ENCODE data around the gene FNDC8. TPM values are rescaled to one million over a fixed set of nuclear protein-coding genes. Genes with fewer than 3 reads are reported as not detected.

Gene FNDC8
- total RNA-seq, 3 donors from 2014 or later (not counting 1 experiment from before 2014, with no cell fraction given): not detected

DNA sequence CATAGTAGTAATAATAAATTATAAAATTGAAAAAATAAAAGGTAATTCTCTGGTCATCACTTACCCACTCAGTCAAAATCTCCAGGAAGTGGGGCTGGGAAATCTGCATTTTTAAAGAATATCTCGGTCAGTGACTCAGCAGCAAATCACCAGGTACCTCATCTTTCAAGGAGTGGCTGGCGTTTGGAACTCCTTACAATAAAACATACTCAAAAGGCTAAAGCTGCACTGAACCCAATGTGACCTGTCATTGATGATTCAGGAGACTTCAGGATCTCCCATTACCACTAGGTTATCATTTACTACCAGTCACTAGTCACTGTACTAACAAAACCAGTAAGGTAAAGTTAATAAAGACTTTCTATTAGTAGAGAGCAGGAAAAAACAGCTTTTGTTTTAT lies 36.4 kb upstream of the FNDC8 start:
- intact Hi-C loops (cut with micrococcal nuclease): loop anchor here (5.0 kb wide), 1 partner anchor 103 kb away; the partner anchor contains the start of gene LIG3
- Mint-ChIP-seq H3K27ac (peak overlapping the region in 1 of 2 donors; percentile 95), H3K9me3 (no peaks in the 10 kb centered on the region), H3K27me3 (ENCODE audit: low read depth in 2 of 2) (no peaks in the 10 kb centered on the region), H3K4me3 (no peak overlapping the region), H3K4me1 (peaks cover 45 to 49% of the 10 kb centered on the region in 2 donors), H3K36me3 (no peaks in the 10 kb centered on the region)
- Histone ChIP-seq H3K27ac (ENCODE audit: low read length) (no peak overlapping the region), H3K9me3 (ENCODE audit: control insufficient read depth, insufficient read depth, low read length) (no peaks in the 10 kb centered on the region), H3K36me3 (ENCODE audit: control insufficient read depth, insufficient read depth, low read length) (no peaks in the 10 kb centered on the region), H3K27me3 (ENCODE audit: control insufficient read depth, insufficient read depth, low read length) (no peaks in the 10 kb centered on the region), H3K4me1 (ENCODE audit: control insufficient read depth, insufficient read depth, low read length) (peaks cover 24% of the 10 kb centered on the region), H3K4me3 (ENCODE audit: low read length) (no peak overlapping the region)
- no peak for ATAC-seq
- no peak for DNase-seq
- WGBS (ENCODE audit: insufficient coverage): 71% methylated on average over 2 of the region's 2 CpGs
- TF ChIP-seq, protein P1, sequence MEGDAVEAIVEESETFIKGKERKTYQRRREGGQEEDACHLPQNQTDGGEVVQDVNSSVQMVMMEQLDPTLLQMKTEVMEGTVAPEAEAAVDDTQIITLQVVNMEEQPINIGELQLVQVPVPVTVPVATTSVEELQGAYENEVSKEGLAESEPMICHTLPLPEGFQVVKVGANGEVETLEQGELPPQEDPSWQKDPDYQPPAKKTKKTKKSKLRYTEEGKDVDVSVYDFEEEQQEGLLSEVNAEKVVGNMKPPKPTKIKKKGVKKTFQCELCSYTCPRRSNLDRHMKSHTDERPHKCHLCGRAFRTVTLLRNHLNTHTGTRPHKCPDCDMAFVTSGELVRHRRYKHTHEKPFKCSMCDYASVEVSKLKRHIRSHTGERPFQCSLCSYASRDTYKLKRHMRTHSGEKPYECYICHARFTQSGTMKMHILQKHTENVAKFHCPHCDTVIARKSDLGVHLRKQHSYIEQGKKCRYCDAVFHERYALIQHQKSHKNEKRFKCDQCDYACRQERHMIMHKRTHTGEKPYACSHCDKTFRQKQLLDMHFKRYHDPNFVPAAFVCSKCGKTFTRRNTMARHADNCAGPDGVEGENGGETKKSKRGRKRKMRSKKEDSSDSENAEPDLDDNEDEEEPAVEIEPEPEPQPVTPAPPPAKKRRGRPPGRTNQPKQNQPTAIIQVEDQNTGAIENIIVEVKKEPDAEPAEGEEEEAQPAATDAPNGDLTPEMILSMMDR (IDR thresholded peaks at IDR 0.05): no peak

DNA sequence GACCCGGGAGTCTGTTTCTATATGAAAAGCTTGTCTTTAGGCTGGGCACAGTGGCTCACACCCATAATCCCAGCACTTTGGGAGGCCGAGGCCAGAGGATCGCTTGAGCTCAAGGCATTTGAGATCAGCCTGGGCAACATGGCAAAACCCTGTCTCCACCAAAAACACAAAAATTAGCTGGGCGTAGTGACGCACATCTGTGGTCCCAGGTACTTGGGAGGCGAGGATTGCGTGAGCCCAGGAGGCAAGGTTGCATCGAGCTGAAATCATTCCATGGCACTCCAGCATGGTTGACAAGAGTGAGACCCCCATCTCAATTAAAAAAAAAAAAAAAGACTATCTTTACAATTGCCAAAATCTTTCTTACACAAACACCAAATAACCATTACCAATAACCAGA lies 35.3 kb upstream of the FNDC8 start:
- Histone ChIP-seq H3K27ac (ENCODE audit: low read length) (no peak overlapping the region), H3K4me3 (ENCODE audit: low read length) (no peak overlapping the region), H3K4me1 (ENCODE audit: control insufficient read depth, insufficient read depth, low read length) (peaks cover 29% of the 10 kb centered on the region), H3K9me3 (ENCODE audit: control insufficient read depth, insufficient read depth, low read length) (no peaks in the 10 kb centered on the region), H3K36me3 (ENCODE audit: control insufficient read depth, insufficient read depth, low read length) (no peaks in the 10 kb centered on the region), H3K27me3 (ENCODE audit: control insufficient read depth, insufficient read depth, low read length) (no peaks in the 10 kb centered on the region)
- TF ChIP-seq, protein P1 (IDR thresholded peaks at IDR 0.05): no peak
- intact Hi-C loops (cut with micrococcal nuclease): loop anchor here (5.0 kb wide), 1 partner anchor 104 kb away; the partner anchor contains the start of gene LIG3
- 96% methylated on average over 8 of the region's 8 CpGs for WGBS (ENCODE audit: insufficient coverage)
- Mint-ChIP-seq H3K36me3 (no peaks in the 10 kb centered on the region), H3K4me3 (peak overlapping the region; percentile 0), H3K9me3 (no peaks in the 10 kb centered on the region), H3K27ac (peak overlapping the region; percentile 95 to 97), H3K27me3 (ENCODE audit: low read depth in 2 of 2) (no peaks in the 10 kb centered on the region), H3K4me1 (peaks cover 41 to 45% of the 10 kb centered on the region in 2 donors)
- ATAC-seq (no peak), DNase-seq (no peak)

DNA sequence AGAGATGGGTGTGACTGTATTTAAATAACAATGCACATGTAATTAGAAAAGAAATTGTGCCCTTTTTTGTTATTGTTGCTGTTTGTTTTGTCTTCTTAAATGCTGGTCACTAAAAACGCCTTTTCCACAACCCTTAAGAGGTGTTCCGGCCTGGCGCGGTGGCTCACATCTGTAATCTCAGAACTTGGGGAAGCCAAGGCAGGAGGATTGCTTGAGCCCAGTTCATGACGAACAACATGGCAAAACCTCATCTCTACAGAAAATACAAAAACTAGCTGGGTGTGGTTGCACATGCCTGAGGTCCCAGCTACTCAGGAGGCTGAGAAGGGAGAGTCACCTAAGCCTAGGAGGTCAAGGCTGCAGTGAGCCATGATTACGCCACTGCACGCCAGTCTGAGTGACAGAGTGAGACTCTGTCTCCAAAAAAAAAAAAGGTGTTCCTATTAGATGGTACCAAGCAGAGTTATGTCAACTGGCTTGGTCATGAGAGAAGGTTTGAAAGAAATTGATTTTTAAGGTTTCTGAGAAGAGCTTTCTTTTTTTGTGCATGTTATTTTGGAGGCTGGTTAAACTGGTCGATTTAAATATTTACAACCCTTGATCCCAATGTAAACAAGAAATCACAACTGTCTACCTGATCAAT lies 34.4 kb upstream of the FNDC8 start:
- H3K27ac ChIP-seq (ENCODE audit: low read length): peak overlapping the region; percentile 95
- H3K4me1 Mint-ChIP-seq: peaks cover 41 to 42% of the 10 kb centered on the region in 2 donors

More for the DNA sequence above, 34.4 kb upstream of the FNDC8 start:
- peaks cover 28% of the 10 kb centered on the region for H3K4me1 ChIP-seq (ENCODE audit: control insufficient read depth, insufficient read depth, low read length)
- intact Hi-C loops (cut with micrococcal nuclease): loop anchor here (5.0 kb wide), 1 partner anchor 105 kb away; the partner anchor contains the start of gene LIG3
- Mint-ChIP-seq H3K36me3 (no peaks in the 10 kb centered on the region), H3K27ac (peak overlapping the region; percentile 95 to 97), H3K27me3 (ENCODE audit: low read depth in 2 of 2) (no peaks in the 10 kb centered on the region), H3K4me3 (peak overlapping the region; percentile 89), H3K9me3 (no peaks in the 10 kb centered on the region)
- no peaks in the 10 kb centered on the region for H3K9me3 ChIP-seq (ENCODE audit: control insufficient read depth, insufficient read depth, low read length)
- DNase-seq: peak in 1 of 2 donors; percentile 28
- H3K4me3 ChIP-seq (ENCODE audit: low read length): no peak overlapping the region
- no peak for ATAC-seq
- TF ChIP-seq, protein P1 (IDR thresholded peaks at IDR 0.05): no peak
- H3K36me3 ChIP-seq (ENCODE audit: control insufficient read depth, insufficient read depth, low read length): no peaks in the 10 kb centered on the region
- H3K27me3 ChIP-seq (ENCODE audit: control insufficient read depth, insufficient read depth, low read length): no peaks in the 10 kb centered on the region
- WGBS (ENCODE audit: insufficient coverage): 90% methylated on average over 8 of the region's 8 CpGs
